HG03039 (cell line): ENCODE results near the gene CALML4.
"Not testable (repeated sequence)": the region's sequence is repeated elsewhere in the genome, so short reads cannot be mapped to it uniquely, and the experiment has no call there.

Source experiments
- ATAC-seq: cut with Tn5 transposase; IDR thresholded peaks from one replicate; pipeline ENCODE4 v1.9.1; 2021; ENCODE audit warnings: mild to moderate bottlenecking, moderate library complexity; ENCODE audit not compliant: unreplicated experiment

CALML4 gene

DNA sequence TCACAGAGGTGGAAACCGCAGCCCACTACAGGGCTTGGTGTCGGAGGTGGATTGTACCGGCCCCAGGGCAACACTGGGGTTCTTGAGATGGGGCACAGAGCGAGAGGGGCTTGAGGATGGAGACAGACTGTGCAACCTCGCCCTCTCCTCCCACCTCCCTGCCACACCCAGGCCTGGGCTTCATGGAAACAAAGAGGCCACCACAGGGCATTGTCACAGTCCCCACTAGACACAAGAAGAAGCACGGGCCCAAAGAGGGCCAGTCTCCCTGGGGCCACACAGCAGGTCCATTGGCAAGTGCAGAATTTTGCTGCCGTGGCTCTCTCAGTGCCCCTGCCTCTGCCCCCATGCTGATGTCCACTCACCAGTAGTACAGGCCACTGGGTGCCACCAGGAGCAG, 4.1 kb upstream of the CALML4 start:
- ATAC-seq, result no peak

DNA sequence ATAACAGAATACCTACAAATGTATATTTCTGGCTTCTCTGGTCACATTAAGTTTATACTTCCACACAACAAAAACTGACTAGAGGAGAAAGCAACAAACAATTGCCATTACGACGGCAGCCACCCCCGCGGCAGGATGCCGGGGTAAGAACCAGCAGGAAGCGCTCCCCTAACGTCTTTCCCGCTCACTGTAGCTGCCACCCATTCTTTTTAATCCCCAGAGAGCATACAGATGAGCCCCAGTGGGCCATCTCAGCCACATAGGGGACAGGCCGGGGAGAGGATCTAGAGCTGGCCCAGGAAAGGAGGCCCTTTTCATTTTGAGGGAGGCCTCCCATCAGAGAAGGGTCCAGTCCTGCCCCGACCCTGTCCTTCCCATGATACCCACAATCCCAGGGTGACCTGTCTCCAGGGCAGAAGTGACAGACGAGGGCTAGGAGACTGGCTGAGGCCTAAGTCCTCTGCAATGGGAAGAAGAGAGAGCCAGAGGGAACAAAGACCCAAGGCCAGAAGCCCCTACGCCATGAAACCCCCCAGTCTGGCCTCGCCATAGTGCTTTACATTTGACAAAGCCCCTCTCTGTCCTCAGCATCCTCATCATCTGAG, 3.6 kb upstream of the CALML4 start:
- ATAC-seq, result no peak

DNA sequence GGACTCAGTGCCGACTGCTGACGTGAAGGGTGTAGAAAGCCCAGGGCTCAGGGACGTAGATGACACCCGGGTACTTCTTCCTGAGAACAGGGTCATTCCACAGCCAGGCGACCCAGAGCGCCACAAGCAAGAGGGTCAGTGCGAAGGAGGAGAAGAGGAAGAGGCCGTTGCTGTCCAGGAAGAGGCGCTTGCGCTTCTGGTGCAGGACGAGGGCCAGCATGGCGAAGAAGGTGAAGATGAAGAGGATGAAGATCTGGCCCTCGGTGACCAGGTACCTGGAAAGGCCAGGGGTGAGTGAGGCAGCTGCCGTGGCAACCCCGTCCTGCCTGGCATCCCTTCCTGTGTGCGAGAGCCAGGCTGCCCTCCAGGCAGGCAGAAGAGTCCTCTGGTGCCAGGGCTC, 3.0 kb upstream of the CALML4 start:
- no peak for ATAC-seq

DNA sequence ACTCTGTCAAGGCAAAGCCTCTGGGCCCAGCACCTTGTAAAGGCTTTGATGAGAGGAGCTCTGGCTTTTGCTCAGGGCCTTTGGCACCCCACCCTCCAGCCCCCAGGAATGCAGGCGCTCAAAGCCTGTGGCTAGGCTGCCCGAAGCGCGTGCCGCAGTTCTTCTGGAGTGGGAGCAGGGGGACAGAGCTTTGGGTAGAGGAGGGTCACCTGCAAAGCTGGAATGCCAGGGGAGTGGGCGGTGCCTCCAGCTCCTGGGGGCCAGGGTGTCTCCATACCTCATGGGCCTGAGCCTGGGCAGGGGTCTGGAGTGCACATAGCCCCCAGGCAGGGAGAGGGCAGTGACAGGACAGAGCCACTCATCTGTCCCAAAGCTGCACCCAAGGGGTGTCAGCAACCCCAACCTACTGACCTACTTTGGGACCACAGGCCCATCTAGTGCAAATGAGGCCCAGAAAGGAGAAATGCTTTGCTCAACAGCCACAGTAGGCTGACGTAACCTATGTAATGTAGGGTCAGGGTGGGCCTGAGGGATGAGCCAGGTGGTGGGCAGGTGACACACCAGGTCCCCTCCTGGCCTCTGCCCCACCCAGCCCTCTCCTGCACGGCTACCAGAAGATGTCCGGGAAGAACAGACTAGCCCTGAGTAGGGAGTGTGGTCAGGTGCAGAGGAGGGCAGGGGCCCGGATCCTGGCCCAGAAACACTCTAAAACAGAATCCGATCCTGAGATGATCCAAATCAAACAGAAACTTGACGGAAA, 2.2 kb upstream of the CALML4 start:
- ATAC-seq, result no peak

DNA sequence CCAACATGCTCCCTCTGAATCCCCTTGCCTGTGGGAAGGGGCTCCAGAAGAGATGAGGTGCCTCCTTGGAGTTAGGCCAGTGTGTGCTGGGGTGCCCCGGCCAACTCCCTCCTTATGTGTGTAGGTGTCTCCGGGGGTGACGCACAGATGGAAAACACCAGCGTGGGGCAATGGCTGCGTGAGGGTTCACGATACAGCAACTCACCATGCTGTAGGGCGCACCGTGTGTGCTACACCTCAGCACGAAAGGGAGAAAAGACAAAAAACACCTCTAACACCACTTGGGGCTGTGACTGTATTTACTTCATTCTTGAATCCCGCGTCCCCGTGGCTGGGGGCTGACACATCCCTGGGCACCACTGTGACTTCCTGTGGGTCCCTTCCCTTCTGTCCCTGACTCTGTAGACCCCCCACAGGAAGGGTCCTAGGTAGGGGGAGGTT, 1.6 kb upstream of the CALML4 start:
- ATAC-seq, result no peak

DNA sequence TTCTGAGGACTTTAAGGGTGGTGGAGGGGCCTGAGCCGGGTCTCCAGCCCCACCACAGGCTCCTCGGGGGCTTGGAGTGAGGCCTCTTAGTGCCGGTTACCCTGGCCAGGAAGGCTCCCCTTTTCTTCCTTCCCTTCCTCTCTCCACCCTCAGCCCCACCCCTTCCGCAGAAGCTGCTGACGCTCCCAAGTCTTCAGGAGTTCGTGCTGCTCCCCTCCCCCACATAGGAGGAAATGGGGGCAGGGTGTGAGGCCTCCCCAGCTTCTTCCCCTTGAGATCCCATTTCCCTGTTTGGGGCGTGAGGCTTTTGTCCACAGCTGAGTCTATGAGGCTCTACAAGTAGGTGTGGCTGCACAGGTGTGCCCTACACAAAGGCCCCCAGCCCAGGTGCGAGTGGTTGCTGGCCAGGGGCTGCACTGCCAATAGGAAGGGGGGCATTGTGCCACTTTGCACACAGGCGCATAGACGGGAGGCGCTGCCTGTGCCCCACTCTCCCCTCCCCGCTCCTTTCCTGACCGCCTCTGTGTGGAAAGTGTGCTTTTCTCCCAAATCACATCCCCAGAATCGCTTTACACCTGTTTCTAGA, 915 bp upstream of the CALML4 start:
- ATAC-seq, result no peak

DNA sequence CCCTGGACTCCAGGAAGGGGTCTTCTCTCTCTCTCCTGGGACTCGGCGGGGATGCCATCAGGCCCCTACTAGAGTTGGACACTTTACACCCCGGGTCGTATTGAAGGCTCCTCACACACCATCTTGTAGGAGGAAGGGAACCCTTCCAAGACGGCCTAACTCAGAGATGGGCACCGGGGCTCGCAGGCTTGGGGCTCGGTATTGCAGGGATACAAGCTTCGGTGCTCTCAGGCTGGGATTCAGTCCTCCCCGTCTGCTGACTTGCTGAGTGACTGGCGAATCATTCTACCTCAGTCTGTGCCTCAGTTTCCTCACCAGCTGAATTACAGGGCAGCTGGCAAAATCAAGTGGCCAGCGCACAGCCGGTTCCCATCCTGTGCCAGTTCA, 419 bp upstream of the CALML4 start:
- no peak for ATAC-seq

DNA sequence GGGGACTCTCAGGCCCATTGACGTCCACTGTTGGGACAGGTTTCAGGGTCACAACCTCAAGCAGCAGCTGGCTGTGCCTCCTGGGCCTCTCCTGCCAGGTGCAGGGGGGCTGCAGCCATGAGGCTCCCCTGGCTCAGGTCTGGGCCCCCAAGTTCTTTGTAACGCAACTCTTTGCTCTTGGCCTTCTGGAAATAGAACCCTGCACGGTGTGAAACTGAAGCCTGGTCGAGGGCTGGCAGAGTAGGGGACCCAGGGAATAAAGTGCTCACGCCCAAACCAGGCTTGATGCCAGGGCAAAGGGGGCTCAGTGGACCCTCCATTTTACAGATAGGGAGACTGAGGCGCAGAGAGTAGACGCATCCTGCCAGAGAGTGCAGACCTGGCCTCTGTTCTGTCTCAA, 771 bp downstream of the CALML4 start:
- no peak for ATAC-seq

DNA sequence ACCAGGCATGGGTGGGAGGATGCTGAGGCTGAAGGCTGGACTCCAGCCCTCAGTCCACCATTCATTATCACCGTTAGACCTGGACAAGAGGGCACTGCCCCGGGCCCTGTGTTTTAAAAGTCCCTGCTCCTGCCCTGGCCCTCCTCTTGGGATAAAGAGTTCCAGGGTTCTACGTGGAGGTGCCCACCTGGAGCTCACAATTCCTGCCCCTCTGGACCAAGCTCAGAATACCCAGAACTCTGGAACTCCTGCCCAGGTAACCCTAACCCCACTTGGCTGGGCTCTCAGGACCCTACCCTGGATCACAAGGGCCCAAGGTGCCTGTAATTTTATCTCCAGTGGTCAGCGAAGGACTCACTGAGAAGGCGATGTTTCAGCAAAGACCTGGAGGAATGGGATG, 1.2 kb downstream of the CALML4 start:
- no peak for ATAC-seq

DNA sequence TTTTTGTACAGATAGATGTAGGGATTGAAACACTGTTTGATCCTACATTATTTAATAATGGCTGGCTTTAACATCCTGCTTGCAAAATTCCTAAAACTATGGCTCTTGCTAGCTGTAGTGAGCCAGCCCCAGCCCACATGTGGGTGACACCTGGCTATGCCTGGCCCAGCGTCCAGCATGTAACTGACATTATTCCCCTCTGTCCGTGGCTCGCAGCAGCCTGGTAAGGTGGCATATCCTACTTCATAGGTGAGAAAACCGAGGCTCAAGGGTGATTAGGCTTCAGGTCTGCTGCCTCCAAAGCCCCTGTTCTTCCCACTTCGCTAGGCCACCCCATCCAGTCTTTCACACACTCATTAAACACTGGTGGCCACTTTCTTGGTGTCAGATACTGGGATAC, 1.6 kb downstream of the CALML4 start:
- no peak for ATAC-seq

DNA sequence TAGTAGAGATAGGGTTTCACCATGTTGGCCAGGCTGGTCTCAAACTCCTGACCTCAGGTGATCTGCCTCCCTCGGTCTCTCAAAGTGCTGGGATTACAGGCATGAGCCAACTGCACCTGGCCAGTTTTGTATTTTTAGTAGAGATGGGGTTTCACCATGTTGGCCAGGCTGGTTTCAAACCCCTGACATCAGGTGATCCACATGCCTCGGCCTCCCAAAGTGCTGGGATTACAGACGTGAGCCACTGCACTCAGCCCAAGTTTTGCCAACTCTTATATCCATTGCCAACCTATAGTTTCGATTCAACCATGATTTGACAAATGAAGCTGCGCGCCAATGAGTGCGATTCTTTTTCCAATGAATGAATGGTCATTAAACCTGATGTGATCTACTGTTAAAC, 2.1 kb downstream of the CALML4 start:
- ATAC-seq, result not testable (repeated sequence)

DNA sequence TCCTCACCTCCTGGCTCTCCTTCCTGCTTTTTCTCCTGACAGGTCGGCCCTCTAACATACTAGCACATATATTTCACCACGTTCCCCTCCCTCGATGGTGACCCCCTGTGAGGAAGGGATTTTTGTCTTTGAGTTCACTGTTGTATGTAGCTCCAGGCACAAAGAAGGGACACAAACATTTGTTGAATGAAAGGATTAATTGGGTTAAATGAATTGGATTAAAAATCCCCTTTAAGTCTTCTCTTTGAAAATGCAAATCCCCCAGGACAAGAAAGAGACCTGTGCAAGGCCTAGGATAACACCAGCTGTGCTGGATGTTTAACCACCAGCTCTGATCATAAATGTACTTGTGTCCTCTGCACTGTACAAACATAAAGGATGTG, 3.3 kb downstream of the CALML4 start:
- ATAC-seq, result no peak

DNA sequence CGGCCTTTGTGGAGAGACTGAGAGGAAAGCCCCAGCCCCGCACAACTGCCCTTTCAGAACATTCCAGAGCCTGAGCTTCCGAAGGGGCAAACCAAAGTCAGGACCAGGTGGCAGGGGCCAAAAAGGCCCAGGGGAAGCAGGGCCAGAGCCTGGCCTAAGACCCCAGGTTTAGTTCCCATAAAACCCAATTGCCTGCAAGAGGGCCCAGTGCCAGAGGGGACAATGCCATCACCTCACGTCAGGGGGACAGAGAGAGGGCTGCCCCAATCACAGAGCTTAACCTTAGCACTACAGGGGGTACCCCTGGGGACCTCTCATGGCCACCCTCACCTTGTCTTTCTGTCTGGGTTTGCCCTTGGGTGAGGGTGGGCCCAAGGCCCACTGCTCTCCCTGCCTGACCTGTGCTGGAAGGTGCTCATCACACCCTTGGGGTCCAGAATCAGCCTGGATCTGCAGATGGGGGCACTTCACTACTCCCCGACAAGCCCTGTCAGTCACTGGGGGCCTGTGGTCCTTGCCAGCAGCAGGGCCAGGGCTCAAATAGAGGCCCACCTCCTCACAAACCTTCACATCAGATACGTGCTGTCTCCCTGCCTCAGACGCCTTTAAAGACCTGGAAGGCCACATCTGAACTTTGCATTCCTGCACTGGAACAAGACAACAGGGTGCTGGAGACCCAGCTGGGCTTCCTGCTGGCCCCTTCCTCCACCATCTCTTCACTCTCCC, 3.8 kb downstream of the CALML4 start:
- no peak for ATAC-seq

DNA sequence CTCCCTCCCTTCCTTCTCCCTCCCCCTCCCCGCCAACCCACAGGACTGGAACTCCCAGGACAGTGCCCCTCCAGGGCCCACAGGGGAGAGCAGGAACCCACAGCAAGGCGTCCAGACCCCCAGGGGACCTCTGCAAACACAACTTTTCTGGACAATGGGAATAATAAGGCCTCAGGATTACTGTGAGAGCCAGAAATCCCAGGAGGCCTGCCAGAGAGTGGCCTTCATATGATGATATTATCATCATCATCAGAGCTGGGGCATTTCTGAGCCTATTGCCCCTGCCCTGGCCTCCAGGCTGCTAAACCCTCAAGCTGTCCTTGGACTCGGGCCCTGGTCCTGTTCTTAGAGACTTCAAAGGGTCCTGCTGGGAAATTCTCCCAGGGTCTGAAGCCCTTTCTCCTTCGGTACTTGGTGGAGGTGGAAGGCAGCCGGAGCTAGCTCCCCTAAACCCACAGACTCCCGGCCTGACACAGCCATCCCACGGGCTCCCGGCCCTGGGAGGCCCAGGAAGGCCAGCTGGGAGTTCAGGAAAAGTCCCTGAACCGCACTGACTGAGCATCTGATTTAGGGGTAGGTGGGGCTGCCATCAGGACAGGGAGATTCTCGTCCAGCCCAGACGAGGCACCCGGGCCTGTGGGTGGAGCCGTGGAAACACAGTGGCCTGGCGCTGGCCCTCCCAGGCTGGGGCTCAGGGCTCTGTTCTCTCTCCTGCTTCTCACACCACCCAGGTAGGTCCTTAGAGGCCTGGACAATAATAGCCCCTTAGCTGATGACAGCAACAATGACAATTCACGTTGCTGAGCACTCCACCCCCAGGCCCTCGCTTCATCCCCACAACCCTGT, 4.9 kb downstream of the CALML4 start:
- ATAC-seq, result no peak

DNA sequence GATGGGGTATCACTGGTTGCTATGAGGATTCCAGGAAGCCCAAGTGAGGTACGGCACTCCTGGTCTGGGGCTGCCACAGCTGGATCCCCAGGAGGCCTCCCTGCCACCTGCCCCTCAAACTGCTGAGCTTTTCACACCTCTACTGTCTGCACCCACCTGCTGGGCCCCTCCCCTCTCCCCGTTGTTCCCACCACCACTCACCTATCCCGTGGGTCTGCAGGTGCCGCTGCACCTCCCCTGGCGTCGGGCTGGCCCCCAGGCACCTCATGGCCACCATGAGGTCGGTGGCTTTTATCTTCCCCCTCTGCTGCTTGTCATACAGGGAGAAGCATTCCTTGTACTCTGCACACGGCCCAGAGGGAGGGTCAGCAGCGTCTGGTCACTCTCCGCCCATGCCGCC, 5.8 kb downstream of the CALML4 start:
- ATAC-seq, result no peak

DNA sequence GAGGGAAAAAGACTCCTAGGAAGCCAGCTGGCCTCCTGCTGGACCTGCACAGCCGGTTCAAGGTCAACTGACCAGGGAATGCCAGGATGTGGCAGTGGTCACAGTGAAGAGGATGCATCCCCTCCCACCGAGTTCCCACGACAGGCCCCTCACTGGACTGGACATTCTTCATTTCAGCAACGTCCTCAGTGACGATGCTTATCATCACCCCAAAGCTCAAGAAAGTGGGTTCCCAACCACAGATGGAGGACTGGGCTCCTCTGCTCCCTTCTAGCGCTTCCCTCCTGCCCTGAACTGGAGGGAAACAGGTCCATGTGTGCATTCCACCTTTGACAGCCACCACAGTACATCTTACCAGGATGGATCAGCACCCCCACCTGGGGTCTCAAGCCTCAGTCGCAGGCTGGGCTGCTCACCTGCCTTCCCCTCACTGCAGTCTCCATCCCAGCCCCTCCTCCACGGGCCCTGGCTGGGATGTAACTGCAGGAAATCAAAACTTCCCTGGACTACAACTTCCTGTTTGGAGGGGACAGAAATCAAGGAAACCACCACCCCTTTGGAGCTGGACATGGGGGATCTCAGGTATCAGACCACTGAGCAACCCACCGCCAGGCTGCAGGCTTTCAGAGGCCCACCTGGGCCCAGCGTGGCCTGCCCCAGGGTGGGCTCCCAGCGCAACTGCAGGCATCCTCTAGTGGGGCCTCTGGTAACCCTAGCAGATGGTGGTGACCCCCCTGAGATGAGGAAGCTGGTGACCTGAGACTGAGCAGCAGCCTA, 7.3 kb downstream of the CALML4 start:
- no peak for ATAC-seq

DNA sequence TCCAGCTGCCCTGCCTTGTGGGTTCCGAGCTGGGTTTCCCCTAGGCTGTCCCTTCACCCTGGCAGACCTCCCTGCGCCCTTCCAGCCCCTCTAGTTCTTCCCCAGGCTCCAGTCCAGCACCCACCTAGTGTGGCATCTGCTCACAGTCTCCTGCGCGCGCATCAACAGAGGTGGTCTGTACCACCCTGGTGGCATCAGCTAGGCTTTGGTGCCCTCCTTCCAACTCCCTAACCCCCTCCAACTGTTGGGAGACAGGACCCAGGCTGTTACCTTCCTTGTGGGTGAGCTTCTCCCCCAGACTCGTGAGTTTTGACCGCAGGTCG, 8.0 kb downstream of the CALML4 start:
- no peak for ATAC-seq

DNA sequence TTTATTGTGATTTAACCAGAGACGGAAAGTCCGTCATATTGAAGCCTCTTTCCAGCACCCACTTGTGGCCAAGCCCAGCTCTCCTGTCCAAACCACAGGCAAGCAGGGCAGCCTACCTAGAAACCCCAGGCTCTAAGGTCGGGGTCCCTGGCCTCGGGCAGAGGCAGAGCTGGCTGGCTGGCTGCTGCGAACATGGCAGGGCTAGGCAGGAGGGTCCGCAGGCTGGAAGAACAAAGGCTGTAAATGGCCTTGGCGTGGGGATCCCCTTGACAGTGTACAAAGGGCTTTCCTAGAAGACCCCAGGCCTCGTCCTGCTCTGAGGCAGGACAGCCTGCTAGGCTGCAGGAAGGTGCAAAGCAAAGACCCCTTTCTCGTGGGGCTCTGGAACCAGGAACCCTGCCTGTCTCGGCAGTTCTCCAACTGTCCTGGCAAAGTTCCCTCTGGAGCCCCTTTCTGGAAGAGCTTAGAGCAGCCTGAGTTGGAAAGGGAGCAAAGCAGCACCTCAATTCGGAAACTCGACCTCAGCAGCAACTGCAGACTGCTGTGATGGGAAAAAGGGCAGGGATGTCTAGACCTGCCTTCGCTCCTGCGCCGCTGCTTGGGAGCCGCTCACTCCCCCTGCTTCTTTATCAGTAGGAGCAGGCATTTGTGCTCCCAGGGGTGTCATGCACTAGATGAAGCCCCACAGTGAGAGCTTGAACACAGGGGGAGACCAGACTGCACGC, 8.5 kb downstream of the CALML4 start:
- no peak for ATAC-seq

DNA sequence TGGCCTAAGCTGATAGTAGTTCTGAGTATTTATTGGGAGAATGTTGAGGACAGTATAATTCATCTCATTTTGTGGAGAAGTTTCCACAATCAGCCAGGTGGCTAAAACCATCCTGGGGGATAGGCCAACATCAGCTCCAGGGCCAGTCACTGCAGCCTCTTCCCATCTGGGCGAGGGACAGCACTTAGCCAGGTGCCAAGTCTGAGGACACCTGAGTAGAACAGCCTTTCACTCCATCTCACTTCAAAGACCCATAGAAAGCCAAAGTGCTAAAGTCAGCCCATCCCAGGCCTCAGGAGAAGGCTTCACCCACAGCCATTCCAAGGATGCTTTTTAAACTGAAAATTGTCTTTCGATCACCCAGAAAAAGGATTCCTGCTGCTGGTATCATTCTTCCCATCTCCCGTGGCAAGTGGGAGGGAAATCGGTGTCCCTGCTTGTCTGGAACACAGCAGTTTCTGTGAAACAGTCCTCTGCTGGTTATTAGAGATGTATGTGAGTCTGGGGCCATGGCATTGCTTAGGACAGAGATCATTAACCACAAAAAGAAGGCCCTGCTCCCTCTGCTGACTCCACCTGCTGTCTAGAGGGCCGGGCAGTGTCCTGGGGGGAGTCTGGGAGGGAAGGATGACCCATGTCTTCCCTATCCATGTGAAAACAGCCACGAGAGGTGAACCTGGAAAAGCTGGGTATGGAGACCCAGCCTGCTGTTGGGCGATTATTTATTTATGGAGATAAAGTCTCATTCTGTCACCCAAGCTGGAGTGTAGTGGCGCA, 9.6 kb downstream of the CALML4 start:
- ATAC-seq, result no peak
